NB4 (cell line): ENCODE measurements around the gene FGF14.

ENCODE experiments used
- DNase-seq: peaks from one replicate; pipeline ENCODE4 v3.0.0; 2010; ENCODE audit warnings: low read depth
- H3K4me3 ChIP-seq: one replicate; pipeline ENCODE4 v1.5.1; 2011; ENCODE audit warnings: mild to moderate bottlenecking, low read depth, low read length, moderate library complexity
- MYC ChIP-seq: IDR thresholded peaks from 2 replicates; pipeline ENCODE4 v1.6.1; 2011; ENCODE audit warnings: low read depth, low read length
- POLR2A ChIP-seq: IDR thresholded peaks from 2 replicates; pipeline ENCODE4 v1.6.1; 2011; ENCODE audit warnings: mild to moderate bottlenecking; ENCODE audit not compliant: insufficient read length; ENCODE audit errors: extremely low read depth
- TF ChIP-seq, protein P1 (sequence below): IDR thresholded peaks from one replicate; pipeline ENCODE4 v1.5.1; 2012; ENCODE audit warnings: low read depth, low read length
- TF ChIP-seq, protein P2 (sequence below): IDR thresholded peaks from 2 replicates; pipeline ENCODE4 v1.6.1; 2011; ENCODE audit warnings: low read depth, low read length

Gene FGF14

DNA sequence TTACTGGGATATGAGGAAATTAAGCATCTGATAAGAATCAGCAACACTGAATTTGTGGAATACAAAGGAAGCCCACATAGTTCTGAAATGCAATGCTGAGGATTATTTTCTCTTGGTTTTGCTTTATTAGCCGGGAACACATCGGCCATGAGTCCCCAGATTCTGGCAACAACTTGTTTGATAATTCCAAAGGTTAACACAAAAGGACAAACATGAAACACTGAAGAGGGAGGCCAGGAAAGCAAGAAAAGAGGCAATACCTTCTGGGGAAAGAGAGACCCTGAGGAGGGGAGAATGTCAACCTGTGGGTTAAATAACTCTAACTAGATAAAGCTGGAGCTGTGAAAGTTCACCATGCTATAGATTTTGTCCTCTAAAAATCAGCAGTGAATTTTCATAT is 663.5 kb downstream of the FGF14 start:
- no peak for DNase-seq
- TF ChIP-seq MYC (no peak), POLR2A (no peak)
- TF ChIP-seq, protein P1, sequence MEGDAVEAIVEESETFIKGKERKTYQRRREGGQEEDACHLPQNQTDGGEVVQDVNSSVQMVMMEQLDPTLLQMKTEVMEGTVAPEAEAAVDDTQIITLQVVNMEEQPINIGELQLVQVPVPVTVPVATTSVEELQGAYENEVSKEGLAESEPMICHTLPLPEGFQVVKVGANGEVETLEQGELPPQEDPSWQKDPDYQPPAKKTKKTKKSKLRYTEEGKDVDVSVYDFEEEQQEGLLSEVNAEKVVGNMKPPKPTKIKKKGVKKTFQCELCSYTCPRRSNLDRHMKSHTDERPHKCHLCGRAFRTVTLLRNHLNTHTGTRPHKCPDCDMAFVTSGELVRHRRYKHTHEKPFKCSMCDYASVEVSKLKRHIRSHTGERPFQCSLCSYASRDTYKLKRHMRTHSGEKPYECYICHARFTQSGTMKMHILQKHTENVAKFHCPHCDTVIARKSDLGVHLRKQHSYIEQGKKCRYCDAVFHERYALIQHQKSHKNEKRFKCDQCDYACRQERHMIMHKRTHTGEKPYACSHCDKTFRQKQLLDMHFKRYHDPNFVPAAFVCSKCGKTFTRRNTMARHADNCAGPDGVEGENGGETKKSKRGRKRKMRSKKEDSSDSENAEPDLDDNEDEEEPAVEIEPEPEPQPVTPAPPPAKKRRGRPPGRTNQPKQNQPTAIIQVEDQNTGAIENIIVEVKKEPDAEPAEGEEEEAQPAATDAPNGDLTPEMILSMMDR, result no peak
- TF ChIP-seq, protein P2, sequence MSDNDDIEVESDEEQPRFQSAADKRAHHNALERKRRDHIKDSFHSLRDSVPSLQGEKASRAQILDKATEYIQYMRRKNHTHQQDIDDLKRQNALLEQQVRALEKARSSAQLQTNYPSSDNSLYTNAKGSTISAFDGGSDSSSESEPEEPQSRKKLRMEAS, result no peak
- no peak overlapping the region for H3K4me3 ChIP-seq

DNA sequence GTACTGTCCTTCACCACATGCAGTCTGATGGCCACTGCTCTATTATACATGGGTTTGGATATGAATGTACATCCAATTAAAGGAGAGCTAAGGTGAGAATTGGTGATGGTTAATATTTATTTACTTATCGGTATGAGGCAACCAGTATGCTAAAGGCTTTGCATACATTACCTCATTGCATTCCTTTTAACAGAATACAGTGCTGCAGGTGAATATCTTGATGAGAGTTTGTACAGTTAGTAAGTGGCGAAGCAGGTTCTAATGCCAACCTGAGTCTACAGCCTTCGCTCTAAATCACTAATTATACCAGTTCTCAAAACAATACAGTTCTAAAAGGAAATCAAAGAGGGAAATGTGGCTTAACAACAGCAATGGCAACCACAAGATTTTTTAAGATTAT is 665.3 kb downstream of the FGF14 start:
- DNase-seq, result no peak
- TF ChIP-seq, protein P2, result no peak
- TF ChIP-seq, protein P1, result no peak
- TF ChIP-seq MYC (no peak), POLR2A (no peak)
- no peak overlapping the region for H3K4me3 ChIP-seq

DNA sequence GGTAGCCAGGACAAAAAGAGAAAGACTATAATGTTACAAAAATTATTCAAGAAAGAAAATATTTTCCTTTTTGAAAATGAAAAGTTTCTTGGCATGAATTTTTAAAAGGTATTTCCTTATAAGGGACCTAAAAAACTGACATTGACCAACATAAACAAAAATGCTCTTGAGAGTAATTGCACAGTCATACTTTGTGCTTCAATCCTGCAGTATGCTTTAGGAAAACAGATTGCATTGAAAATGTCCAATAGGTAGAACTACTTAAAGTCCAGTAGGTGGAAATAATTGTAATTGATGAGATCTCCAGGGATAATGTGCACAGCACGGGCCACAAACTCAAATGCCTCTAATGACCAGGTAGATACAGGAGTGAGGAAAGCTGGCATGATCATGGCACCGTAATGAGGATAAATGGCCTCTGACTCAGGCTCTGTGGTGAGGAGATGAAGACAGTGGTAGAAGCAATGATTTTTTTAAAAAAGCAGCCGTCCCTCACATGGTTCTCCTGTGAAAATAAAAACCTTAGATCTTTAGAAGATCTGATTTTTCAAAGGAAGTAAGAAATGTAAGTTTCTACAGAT is 671.3 kb downstream of the FGF14 start:
- TF ChIP-seq MYC (no peak), POLR2A (no peak)
- TF ChIP-seq, protein P1, result no peak
- TF ChIP-seq, protein P2, result no peak
- DNase-seq, result no peak
- H3K4me3 ChIP-seq, result no peak overlapping the region

GRCh38 chr13:101728615-101729014 is 673.2 kb downstream of the FGF14 start:
- TF ChIP-seq MYC (no peak), POLR2A (no peak)
- TF ChIP-seq, protein P2, result no peak
- TF ChIP-seq, protein P1, result no peak
- H3K4me3 ChIP-seq, result no peak overlapping the region
- DNase-seq, result no peak

GRCh38 chr13:101728021-101728420 is 673.8 kb downstream of the FGF14 start:
- no peak overlapping the region for H3K4me3 ChIP-seq
- DNase-seq, result no peak
- TF ChIP-seq, protein P2, result no peak
- TF ChIP-seq MYC, result no peak
- no peak for TF ChIP-seq POLR2A
- TF ChIP-seq, protein P1, result no peak
